22Rv1 (cell line): Measurements from ENCODE around the gene BAZ2B.
"Not testable (repeated sequence)": the region's sequence is repeated elsewhere in the genome, so short reads cannot be mapped to it uniquely, and the experiment has no call there.

Source experiments
- H3K27ac ChIP-seq: fragments of 450-650 bp; 2 replicates; pipeline ENCODE4 v1.5.1; 2017
- ZFX ChIP-seq: fragments of 450-650 bp; IDR thresholded peaks from 2 replicates; pipeline ENCODE4 v1.6.1; 2017; ENCODE audit warnings: antibody characterized with exemption, borderline replicate concordance
- TF ChIP-seq, protein P1 (sequence below): fragments of 450-650 bp; IDR thresholded peaks from 2 replicates; pipeline ENCODE4 v1.5.1; 2017; ENCODE audit warnings: mild to moderate bottlenecking

Gene BAZ2B

GRCh38 chr2:159549234-159549633 lies 67.1 kb downstream of the BAZ2B start:
- TF ChIP-seq, protein P1, sequence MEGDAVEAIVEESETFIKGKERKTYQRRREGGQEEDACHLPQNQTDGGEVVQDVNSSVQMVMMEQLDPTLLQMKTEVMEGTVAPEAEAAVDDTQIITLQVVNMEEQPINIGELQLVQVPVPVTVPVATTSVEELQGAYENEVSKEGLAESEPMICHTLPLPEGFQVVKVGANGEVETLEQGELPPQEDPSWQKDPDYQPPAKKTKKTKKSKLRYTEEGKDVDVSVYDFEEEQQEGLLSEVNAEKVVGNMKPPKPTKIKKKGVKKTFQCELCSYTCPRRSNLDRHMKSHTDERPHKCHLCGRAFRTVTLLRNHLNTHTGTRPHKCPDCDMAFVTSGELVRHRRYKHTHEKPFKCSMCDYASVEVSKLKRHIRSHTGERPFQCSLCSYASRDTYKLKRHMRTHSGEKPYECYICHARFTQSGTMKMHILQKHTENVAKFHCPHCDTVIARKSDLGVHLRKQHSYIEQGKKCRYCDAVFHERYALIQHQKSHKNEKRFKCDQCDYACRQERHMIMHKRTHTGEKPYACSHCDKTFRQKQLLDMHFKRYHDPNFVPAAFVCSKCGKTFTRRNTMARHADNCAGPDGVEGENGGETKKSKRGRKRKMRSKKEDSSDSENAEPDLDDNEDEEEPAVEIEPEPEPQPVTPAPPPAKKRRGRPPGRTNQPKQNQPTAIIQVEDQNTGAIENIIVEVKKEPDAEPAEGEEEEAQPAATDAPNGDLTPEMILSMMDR, result no peak
- no peak overlapping the region for H3K27ac ChIP-seq

GRCh38 chr2:159546716-159547430 lies 69.5 kb downstream of the BAZ2B start:
- TF ChIP-seq, protein P1, result no peak
- no peak for TF ChIP-seq ZFX
- H3K27ac ChIP-seq, result no peak overlapping the region

- TF ChIP-seq, protein P1, result no peak
- no peak for TF ChIP-seq ZFX
- H3K27ac ChIP-seq, result no peak overlapping the region
Observed at GRCh38 chr2:159546039-159546438, 70.3 kb downstream of the BAZ2B start.

GRCh38 chr2:159545085-159545484 lies 71.3 kb downstream of the BAZ2B start:
- H3K27ac ChIP-seq, result no peak overlapping the region
- no peak for TF ChIP-seq ZFX
- TF ChIP-seq, protein P1, result no peak

DNA sequence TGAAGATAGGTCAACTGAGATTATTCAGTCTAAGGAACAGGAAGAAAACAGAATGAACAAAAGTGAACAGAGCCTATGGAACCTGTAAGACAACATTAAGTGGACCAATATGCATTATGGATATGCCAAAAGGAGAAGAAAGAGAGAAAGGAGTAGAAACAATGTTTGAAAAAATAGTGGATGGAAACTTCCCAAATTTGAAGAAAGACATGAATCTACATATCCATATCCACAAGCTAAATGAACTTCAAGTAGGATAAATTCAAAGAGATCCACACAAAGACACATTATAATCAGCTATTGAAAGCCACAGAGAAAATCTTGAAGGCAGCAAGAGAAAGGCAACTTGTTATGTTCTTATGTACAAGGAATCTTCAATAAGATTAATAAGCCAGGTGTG lies 74.2 kb downstream of the BAZ2B start:
- TF ChIP-seq ZFX, result no peak
- TF ChIP-seq, protein P1, result no peak
- H3K27ac ChIP-seq, result no peak overlapping the region

GRCh38 chr2:159539701-159540100 lies 76.6 kb downstream of the BAZ2B start:
- no peak overlapping the region for H3K27ac ChIP-seq
- TF ChIP-seq, protein P1, result no peak
- TF ChIP-seq ZFX, result no peak

GRCh38 chr2:159538801-159539200 lies 77.5 kb downstream of the BAZ2B start:
- no peak overlapping the region for H3K27ac ChIP-seq
- no peak for TF ChIP-seq ZFX
- TF ChIP-seq, protein P1, result no peak

GRCh38 chr2:159535261-159535660 lies 81.1 kb downstream of the BAZ2B start:
- not testable (repeated sequence) for H3K27ac ChIP-seq
